GM12873 (cell line): ENCODE measurements around the gene FAM163B.

Experiments used
- CTCF ChIP-seq: IDR thresholded peaks from 2 replicates; pipeline ENCODE4 v1.5.1; 2012; ENCODE audit warnings: low read depth, mild to moderate bottlenecking, moderate library complexity, low read length, control low read depth; ENCODE audit not compliant: insufficient read depth; ENCODE audit errors: missing control alignments

Gene FAM163B

GRCh38 chr9:133536536-133536935 lies 72.7 kb downstream of the FAM163B start:
- no peak for TF ChIP-seq CTCF

GRCh38 chr9:133536080-133536479 lies 73.1 kb downstream of the FAM163B start:
- TF ChIP-seq CTCF: no peak

DNA sequence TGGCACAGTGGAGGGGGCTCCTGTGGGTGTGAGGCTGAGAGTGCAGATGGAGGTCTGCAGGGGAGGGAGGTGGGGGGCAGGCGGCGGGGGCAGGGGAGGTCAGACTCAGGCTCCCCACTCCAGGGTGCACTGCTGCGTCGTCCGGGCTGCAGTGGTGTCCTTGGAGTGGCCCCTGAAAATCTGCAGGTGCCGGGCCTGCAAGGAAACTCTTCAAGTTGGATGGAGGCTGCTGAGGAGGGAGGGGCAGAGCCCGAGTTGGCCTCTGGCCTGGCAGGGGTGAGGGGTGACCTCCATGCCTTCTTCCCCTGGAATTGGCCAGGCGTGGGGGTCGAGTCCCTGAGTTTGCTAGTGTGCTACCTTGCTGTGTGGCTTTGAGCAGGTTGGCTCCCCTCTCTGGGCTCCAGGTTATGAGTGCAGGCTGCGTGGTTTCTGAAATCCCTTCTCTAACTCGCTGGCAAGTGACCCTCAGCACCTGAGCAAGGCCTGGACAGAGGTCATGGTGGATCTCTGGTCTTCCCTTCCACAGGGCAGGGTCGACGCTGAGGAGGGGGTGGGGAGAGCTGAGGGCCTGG lies 73.8 kb downstream of the FAM163B start:
- TF ChIP-seq CTCF: no peak

DNA sequence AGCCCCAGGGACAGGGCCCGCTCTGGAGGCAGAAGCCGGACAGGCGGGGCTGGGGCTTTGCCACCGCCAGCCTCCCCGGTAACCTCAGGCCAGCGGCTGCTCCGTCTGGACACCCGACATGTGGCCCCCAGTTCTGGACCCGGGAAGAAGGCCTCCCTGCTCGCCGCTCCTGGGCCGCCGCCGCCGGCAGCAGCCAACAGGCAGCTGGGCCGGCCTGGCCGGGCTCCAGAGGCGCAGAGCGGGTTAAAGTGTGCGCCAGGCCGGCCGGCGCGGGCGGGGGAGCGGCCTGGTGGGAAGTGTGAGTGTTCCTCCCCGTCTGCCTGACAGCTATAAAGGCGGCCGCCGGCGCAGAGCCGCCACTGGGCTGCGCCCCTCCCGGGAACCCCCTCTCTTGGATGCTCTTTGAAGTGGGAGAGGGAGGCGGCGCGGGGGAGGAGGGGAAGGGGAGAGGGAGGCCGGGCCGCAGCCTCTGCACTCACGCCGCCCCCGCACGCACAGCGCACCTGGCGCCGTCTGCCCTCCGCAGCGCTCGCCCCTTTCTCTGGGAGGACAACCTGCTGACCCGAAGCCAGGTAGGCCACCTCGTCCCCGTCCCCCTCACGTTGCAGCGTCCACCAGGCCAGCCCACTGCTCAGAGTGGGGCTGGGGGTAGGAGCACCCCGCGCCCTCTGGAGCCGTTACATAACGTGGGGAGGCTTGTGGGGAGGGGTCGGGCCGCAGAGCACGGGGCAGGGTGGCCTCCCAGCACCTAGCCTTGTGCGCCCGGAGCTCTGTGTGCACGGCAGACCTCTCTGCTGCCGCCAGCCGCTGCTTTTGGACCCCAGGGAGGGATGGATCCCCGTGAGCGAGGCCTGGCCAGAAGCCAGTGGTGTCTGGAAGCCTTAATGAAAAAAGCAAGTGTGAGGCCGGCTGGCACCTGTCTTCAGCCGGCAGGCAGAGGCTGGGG lies 74.6 kb downstream of the FAM163B start, which contains the start of gene ADAMTSL2:
ADAMTSL2 (plus strand) TSS at position 359 of the 946 bp plus-strand sequence. CDS start 2,009 bp downstream, outside the sequence.
- TF ChIP-seq CTCF: no peak

GRCh38 chr9:133533857-133534256 lies 75.3 kb downstream of the FAM163B start:
- TF ChIP-seq CTCF: no peak

- peak; percentile 84 for TF ChIP-seq CTCF
These were observed 76.1 kb downstream of the FAM163B start for GRCh38 chr9:133532937-133533668.

DNA sequence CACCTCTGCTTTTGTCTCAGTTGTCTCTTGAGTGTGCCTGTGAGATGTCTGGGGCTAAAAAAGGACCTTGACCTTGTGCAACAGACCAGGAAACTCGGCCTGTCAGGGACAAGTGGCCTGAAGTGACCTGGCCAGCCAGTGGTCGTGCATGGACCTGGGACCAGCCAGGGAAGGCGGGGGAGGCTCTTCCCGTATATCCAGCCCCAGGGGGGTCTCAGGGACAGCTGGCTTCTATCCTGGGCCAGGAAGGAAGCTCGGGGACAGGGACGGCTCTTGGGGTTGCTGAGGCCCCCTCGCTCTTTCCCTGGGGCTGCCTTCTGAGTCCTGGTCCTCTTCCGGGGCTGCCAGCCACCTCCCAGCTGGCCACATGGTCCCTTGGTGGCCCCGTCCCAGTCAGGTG lies 77.9 kb downstream of the FAM163B start:
- no peak for TF ChIP-seq CTCF
